Activated naive CD4-positive, alpha-beta T cell treated with anti-CD3 and anti-CD28 coated beads, Interleukin-2, amount 10 ng/mL, durations not matched to agents 7 days and 5 days (primary cell): ENCODE data around the gene SMARCAL1.

Source experiments
- CTCF ChIA-PET: fragments of 350-600 bp; sonication (Branson Sonifier 250); formaldehyde crosslinking; loops from one replicate; lab custom pipeline; 2021; ENCODE audit warnings: antibody characterized with exemption; lab: Charles Lee
- DNase-seq: peaks from one replicate; pipeline ENCODE4 v3.0.0-alpha.2; 2020
- H3K27ac Mint-ChIP-seq: one replicate; pipeline ENCODE4 v1.8.0; 2021; ENCODE audit warnings: mild to moderate bottlenecking, moderate library complexity, mixed read lengths
- H3K27me3 Mint-ChIP-seq: one replicate; pipeline ENCODE4 v1.8.0; 2021; ENCODE audit warnings: mild to moderate bottlenecking, mixed read lengths
- H3K36me3 Mint-ChIP-seq: one replicate; pipeline ENCODE4 v1.8.0; 2021; ENCODE audit warnings: mixed read lengths
- H3K4me1 Mint-ChIP-seq: one replicate; pipeline ENCODE4 v1.8.0; 2021; ENCODE audit warnings: mixed read lengths
- H3K4me3 Mint-ChIP-seq: one replicate; pipeline ENCODE4 v1.8.0; 2021; ENCODE audit warnings: mild to moderate bottlenecking, moderate library complexity, mixed read lengths
- H3K9me3 Mint-ChIP-seq: one replicate; pipeline ENCODE4 v1.8.0; 2021; ENCODE audit warnings: mixed read lengths

Gene SMARCAL1

DNA sequence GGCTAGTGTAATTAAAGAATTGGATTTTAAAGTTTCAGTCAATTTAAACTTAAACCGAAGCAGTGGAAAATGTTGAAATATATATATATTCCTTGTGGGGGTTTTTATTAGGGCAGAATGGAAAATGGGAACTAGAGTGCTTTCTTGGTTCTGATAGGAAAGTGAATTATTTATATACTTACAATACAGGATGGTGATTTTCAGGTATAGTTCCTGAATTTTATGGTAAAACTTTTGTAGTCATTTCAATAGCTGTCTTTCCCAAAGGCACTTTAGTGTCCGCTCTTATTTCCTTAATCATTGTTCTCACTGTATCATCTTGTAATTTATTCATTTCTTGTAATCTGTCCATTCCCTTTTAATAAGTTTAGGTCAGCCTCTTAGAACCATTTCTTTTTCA, 88.3 kb downstream of the SMARCAL1 start:
- peak overlapping the region; percentile 98 for H3K4me3 Mint-ChIP-seq
- H3K27ac Mint-ChIP-seq, result peak overlapping the region; percentile 94
- peaks cover 64% of the 10 kb centered on the region for H3K4me1 Mint-ChIP-seq
- CTCF ChIA-PET, result interaction anchor here (1.3 kb wide), 1 partner anchor 165 kb away, joined by 3 read pairs; no protein-coding TSS in a partner anchor
- no peaks in the 10 kb centered on the region for H3K9me3 Mint-ChIP-seq
- H3K36me3 Mint-ChIP-seq, result peaks cover 58% of the 10 kb centered on the region
- H3K27me3 Mint-ChIP-seq, result no peaks in the 10 kb centered on the region
- DNase-seq, result no peak

DNA sequence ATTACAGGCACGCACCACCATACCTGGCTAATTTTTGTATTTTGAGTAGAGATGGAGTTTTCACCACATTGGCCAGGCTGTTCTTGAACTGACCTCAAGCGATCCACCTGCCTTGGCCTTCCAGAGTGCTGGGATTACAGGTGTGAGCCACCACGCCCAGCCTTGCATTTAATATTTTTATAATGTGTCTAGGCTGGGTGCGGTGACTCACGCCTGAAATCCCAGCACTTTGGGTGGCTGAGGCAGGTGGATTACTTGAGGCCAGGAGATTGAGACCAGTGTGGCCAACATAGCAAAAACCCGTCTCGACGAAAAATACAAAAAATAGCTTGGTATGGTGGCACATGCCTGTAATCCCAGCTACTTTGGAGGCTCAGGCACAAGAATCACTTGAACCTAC, 89.6 kb downstream of the SMARCAL1 start:
- no peak for DNase-seq
- CTCF ChIA-PET, result no interaction called here
- H3K4me1 Mint-ChIP-seq, result peaks cover 54% of the 10 kb centered on the region

DNA sequence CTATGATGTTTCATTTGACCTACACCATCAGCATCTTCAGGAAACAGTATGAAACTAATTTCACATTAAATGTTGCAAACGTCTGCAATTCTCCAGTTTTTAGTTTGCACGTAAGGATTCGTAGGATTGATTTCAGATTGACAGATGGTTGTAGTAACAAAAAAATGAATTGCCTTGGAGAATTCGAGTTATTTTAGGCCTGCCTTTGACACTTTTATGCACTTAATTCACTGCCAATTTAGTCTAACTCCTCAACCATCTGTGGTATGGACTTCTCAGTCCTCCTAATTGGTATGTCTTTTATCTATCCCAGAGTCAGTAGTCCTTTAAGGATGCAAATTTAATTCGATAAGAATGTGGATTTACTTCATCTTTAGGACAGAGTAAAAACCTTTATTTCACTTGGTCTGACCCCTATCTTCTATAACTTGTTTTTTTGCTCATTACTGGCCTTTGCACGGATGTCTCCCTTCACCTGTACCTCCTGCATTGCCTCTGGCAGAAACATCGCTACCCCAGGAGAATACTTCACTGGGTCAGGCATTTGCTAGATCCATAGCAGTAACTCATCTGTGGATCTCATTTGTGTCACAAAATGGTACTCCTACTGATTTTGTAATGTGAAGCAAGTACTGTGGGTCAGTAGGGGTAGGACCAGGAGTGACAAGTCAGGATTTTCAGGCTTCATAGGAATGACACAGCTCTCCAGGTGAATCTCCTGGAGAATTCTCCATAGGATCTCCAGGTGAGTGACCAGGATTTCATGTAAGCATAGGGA, 90.3 kb downstream of the SMARCAL1 start:
- no peaks in the 10 kb centered on the region for H3K9me3 Mint-ChIP-seq
- H3K27ac Mint-ChIP-seq, result no peak overlapping the region
- no peaks in the 10 kb centered on the region for H3K27me3 Mint-ChIP-seq
- H3K4me1 Mint-ChIP-seq, result peaks cover 49% of the 10 kb centered on the region
- no peak for DNase-seq
- H3K4me3 Mint-ChIP-seq, result no peak overlapping the region
- CTCF ChIA-PET, result no interaction called here
- H3K36me3 Mint-ChIP-seq, result peaks cover 65% of the 10 kb centered on the region

More for the DNA sequence above, 89.6 kb downstream of the SMARCAL1 start:
- Mint-ChIP-seq H3K27me3 (no peaks in the 10 kb centered on the region), H3K36me3 (peaks cover 67% of the 10 kb centered on the region), H3K9me3 (no peaks in the 10 kb centered on the region), H3K4me3 (no peak overlapping the region), H3K27ac (no peak overlapping the region)

DNA sequence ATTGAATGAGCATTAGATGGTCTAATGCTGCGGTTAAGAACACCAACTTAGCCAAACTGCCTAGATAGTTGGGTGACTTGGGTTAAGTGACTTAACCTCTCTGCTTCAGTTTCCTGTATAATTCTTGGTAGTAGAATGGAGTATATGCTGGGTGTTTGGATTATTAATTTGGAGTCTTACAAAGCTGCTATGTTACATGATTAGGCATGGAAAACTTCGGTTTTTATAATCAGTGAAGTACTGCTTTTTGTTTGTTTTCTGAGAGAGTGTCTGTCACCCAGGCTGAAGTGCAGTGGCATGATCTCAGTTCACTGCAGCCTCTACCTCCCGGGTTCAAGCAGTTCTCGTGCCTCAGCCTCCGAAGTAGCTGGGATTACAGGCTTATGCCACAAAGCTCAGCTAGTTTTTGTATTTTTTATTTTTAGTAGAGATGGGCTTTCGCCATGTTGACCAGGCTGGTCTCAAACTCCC, 90.9 kb downstream of the SMARCAL1 start:
- H3K4me3 Mint-ChIP-seq, result no peak overlapping the region
- DNase-seq, result no peak
- H3K36me3 Mint-ChIP-seq, result peaks cover 68% of the 10 kb centered on the region
- no peaks in the 10 kb centered on the region for H3K27me3 Mint-ChIP-seq
- no peaks in the 10 kb centered on the region for H3K9me3 Mint-ChIP-seq
- H3K27ac Mint-ChIP-seq, result no peak overlapping the region
- CTCF ChIA-PET, result interaction anchor here (0.8 kb wide), 1 partner anchor 16 kb away, joined by 3 read pairs; no protein-coding TSS in a partner anchor
- peaks cover 42% of the 10 kb centered on the region for H3K4me1 Mint-ChIP-seq

DNA sequence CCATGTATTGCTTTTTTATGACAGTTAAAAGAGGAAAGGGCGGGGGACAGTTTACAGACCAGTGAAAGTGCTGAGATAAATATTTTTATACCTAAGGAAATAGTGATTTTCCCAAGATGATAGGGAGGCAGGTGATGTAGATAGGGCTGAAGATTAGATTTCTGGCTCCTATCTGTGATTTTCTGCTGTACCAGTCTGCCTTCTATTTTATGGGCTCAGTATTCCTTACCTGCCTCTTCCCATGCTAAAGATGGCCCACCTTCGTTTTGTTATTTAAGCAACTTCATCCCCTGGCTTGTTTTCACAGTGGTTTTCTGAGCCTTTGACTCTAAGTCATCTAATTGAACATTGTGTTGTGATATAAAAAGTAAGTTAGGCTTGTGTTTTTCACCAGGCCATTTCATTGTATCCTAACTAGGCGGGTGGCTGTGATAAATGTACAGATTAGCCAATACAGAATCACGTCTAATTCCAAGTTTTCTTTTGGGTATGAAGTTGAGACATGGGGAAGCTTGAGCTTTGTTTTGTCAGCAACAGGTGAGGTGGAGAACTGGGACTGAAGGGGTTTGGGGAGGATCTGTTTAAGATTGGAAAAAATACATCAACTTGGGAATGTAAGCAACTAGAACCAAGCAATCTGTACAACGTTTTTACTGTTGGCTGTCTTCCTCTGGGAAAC, 91.6 kb downstream of the SMARCAL1 start:
- DNase-seq, result no peak
- peak overlapping the region; percentile 8 for H3K27ac Mint-ChIP-seq
- no peak overlapping the region for H3K4me3 Mint-ChIP-seq
- H3K4me1 Mint-ChIP-seq, result peaks cover 39% of the 10 kb centered on the region
- no peaks in the 10 kb centered on the region for H3K9me3 Mint-ChIP-seq
- CTCF ChIA-PET, result interaction anchor here (0.8 kb wide), 1 partner anchor 15 kb away, joined by 3 read pairs; no protein-coding TSS in a partner anchor
- peaks cover 70% of the 10 kb centered on the region for H3K36me3 Mint-ChIP-seq
- no peaks in the 10 kb centered on the region for H3K27me3 Mint-ChIP-seq

DNA sequence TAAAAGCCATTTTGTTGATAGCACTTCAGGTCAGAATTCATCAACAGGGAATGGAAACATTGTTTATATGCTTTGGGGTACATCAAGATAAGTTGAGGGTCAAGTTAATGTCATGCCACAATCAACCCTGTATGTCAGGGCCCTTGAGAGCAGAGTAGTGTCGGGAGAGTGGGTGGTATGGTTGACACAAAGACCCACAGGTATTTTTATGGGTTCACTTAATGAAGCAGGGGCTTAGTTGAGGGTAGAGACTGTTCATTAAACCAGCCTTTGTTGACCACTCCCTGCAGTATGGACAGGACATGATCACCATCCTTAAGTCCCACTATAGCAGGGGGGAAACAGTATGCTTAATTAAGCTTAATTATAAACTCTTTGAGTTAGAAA, 92.1 kb downstream of the SMARCAL1 start:
- no peaks in the 10 kb centered on the region for H3K27me3 Mint-ChIP-seq
- H3K9me3 Mint-ChIP-seq, result no peaks in the 10 kb centered on the region
- H3K36me3 Mint-ChIP-seq, result peaks cover 65% of the 10 kb centered on the region
- CTCF ChIA-PET, result interaction anchor here (0.8 kb wide), 1 partner anchor 157 kb away, joined by 3 read pairs; no protein-coding TSS in a partner anchor
- no peak overlapping the region for H3K4me3 Mint-ChIP-seq
- peaks cover 36% of the 10 kb centered on the region for H3K4me1 Mint-ChIP-seq
- no peak overlapping the region for H3K27ac Mint-ChIP-seq
- DNase-seq, result no peak

DNA sequence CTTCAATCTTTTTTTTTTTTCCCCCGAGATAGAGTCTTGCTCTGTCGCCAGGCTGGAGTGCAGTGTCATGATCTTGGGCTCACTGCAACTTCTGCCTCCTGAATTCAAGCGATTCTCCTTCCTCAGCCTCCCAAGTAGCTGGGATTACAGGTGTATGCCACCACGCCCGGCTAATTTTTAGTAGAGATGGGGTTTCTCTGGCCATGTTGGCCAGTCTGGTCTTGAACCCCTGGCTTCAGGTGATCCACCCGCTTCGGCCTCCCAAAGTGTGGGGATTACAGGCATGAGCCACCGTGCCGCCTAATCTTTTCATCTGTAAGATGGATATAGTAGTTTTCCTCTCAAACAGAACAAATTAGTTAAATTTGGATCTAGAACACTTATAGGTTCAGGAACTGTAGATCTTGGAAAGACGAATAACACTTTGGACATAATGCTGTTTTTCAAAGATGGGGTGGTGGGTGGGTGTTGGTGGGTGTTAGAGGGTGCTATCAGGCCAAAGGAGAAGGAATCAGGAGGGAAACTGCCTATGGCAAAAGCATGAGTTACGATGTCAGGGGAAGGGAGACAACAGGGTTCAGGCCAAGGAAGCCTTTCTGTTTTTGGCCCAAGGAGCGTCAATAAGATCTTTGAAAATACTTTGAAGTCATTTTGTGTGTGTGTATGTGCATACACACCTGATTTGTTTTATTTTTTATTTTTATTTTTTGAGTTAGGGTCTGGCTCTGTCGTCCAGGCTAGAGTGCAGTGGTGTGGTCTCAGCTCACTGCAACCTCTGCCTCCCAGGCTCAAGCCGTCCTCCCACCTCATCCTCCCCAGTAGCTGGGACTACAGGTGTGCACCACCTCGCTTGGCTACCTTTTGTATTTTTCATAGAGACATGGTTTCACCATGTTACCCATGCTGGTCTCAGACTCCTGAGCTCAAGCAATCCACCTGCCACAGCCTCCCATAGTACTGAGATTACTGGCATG, 93.1 kb downstream of the SMARCAL1 start:
- DNase-seq, result no peak
- peak overlapping the region; percentile 53 for H3K27ac Mint-ChIP-seq
- no peaks in the 10 kb centered on the region for H3K27me3 Mint-ChIP-seq
- no peaks in the 10 kb centered on the region for H3K9me3 Mint-ChIP-seq
- H3K4me3 Mint-ChIP-seq, result no peak overlapping the region
- CTCF ChIA-PET, result interaction anchor here (0.8 kb wide), 1 partner anchor 156 kb away, joined by 3 read pairs; no protein-coding TSS in a partner anchor
- peaks cover 54% of the 10 kb centered on the region for H3K36me3 Mint-ChIP-seq
- H3K4me1 Mint-ChIP-seq, result peaks cover 25% of the 10 kb centered on the region

DNA sequence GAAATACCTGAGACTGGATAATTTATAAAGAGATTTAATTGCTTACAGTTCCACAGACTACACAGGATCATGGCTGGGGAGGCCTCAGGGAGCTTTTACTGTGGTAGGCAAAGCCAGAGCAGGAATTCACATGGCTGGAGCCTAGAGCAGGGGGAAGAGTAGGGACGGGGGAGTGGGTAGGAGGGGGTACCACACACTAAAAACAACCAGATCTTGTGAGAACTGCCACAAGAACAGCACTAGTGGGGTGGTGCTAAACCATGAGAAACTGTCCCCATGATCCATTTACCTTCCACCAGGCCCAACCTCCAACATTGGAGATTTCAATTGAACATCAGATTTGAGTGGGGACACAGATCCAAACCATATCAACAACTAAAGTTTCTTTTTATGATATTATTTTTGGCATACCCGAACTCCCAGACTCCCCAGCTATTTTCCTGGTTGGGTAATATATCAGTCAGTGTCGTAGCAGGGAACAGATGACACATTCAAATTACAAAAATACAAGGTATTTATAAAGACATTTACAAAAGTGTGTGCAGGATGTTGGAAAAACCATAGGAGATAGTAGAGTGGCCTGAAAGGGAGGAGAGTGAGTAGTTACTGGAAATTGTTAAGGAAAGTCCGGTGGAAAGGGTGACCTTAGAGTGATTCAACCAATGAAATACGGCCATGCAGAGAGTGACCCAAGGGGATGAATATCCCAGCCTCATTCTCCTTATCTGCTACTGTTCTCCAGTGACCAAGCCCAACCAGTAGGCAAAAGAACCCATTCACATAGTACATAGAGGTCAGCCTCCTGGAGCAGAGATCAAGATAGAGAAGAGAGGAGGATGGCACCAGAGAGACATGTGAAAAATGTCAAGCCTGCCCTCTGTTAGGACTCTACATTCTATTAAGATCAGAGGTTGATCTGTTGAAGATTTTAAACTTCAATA, 95.2 kb downstream of the SMARCAL1 start:
- Mint-ChIP-seq H3K27ac (peak overlapping the region; percentile 31), H3K36me3 (peaks cover 38% of the 10 kb centered on the region), H3K9me3 (no peaks in the 10 kb centered on the region), H3K4me1 (peaks cover 10% of the 10 kb centered on the region), H3K4me3 (no peak overlapping the region), H3K27me3 (no peaks in the 10 kb centered on the region)
- CTCF ChIA-PET, result no interaction called here
- DNase-seq, result no peak

DNA sequence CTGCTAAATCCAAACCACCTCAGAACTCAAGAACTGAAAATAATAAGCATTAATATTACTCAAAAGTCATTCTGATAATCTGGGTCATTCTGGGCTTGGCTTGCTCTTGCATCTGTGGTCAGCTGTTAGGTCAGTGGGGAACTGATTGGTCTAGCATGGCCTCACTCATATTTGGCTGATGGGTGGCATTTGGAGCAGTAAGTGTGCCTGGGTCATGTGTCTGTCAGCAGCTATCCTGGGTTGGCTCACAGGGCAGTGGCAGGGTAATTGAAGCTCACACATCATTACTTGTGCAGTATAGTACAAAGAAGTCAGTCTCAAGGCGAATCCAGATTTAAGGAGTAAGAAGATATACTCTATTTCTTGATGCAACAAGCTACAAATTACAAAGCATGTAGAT, 95.9 kb downstream of the SMARCAL1 start:
- peaks cover 3% of the 10 kb centered on the region for H3K4me1 Mint-ChIP-seq
- no peak for DNase-seq
- H3K9me3 Mint-ChIP-seq, result no peaks in the 10 kb centered on the region
- H3K27me3 Mint-ChIP-seq, result no peaks in the 10 kb centered on the region
- H3K36me3 Mint-ChIP-seq, result peaks cover 31% of the 10 kb centered on the region
- CTCF ChIA-PET, result interaction anchor here (1.7 kb wide), 1 partner anchor 158 kb away, joined by 7 read pairs; no protein-coding TSS in a partner anchor
- H3K4me3 Mint-ChIP-seq, result no peak overlapping the region
- H3K27ac Mint-ChIP-seq, result no peak overlapping the region

DNA sequence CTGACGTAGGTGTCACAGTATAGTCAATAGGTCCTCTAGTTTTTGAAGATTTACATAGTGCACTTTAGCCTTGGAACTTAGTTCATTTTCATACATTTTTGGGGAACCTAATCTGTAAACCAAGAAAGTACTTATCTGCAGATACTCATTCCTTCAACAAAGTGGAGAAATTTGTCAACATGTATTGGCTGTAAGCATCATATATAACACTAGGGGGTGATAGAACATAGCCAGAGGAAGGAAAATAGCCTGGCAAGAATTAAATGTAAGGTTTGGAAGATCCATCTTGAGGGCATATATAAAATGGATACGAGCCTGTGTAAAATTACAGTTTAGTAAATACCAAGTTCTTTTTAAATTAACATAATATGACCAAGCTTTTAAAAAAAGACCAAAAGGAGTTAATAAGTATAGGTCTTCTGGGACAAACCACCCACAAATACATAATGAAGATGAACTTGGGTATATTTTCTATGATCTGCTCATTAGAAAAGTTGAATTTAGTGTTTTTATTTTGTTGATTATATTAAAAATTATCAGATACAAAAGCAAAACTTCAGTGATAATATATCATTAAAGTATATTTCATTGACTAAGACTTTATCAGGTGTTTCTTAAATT, 104.6 kb downstream of the SMARCAL1 start:
- Mint-ChIP-seq H3K27ac (no peak overlapping the region), H3K9me3 (no peaks in the 10 kb centered on the region), H3K36me3 (no peaks in the 10 kb centered on the region), H3K27me3 (no peaks in the 10 kb centered on the region), H3K4me1 (no peaks in the 10 kb centered on the region), H3K4me3 (no peak overlapping the region)
- no peak for DNase-seq
- CTCF ChIA-PET, result interaction anchor here (0.6 to 7.6 kb wide), 11 partner anchors 9 to 453 kb away, joined by 3 to 320 read pairs (median 3); partner anchors contain the start of gene RPL37A

DNA sequence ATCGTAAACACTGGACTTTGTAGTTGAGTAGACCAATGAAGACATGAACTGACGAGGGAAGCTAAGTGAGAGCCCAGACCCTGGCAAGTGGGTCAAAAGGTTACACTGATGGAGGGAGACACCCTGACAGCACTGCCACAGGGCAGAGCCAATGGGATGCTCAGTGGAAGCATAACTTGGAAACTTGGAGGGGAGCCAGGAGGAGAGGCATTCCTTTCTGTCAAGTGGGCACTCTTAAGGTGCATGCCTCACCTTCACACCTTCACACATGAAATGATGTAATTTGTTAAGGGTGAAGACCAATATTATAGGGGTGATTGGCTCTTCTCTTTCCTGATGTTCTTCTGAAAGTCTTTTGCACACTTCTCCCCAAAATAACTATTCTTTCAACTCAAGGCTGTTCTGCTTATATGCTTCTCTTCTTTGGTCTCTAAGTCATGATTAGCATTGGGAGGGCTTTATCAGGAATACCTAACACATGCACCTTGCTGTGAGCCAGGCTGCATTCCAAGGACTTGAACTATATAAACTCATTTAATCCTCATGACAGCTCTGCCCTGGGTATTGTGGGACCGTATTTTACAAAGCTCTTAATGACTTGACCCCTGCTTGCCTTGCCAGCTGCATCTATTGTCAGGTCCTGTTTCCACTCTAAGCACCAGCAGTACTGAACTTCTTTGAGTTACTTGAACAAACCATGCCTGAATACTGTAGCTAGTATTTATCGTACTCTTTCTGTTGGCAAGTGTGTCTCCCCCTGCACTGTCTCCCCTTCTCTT, 105.4 kb downstream of the SMARCAL1 start:
- Mint-ChIP-seq H3K4me1 (no peaks in the 10 kb centered on the region), H3K27ac (no peak overlapping the region), H3K4me3 (no peak overlapping the region), H3K9me3 (no peaks in the 10 kb centered on the region), H3K36me3 (no peaks in the 10 kb centered on the region), H3K27me3 (no peaks in the 10 kb centered on the region)
- DNase-seq, result no peak
- CTCF ChIA-PET, result interaction anchor here (0.6 to 7.6 kb wide), 17 partner anchors 8 to 1196 kb away, joined by 3 to 320 read pairs (median 3); no protein-coding TSS in a partner anchor
